A673 (cell line): ENCODE data around the gene TMEM244. TPM values are rescaled to one million over a fixed set of nuclear protein-coding genes. Genes with fewer than 3 reads are reported as not detected.

Experiments
- BruUV-seq: library from RNA; stranded (reverse); fragments of 400-500 nt; replicated peaks from 2 replicates; lab custom pipeline; 2021; lab: Mats Ljungman, UMichigan
- CTCF ChIA-PET: fragments of 300-600 bp; sonication (Branson Sonifier 250); formaldehyde crosslinking; loops from one replicate; lab custom pipeline; 2022; ENCODE audit warnings: antibody characterized with exemption; lab: Charles Lee
- POLR2A ChIA-PET: fragments of 300-600 bp; sonication (Branson Sonifier 250); formaldehyde crosslinking; loops from one replicate; lab custom pipeline; 2022; ENCODE audit warnings: antibody characterized with exemption; ENCODE audit not compliant: low non-redundant PET; lab: Charles Lee
- DNase-seq: peaks from one replicate; pipeline ENCODE4 v3.0.0-alpha.2; 2015; ENCODE audit warnings: low spot score
- H3K27ac ChIP-seq: fragments of 200-600 bp; sonication (generic); 2 replicates; pipeline ENCODE4 v1.5.1; 2016; ENCODE audit warnings: mixed run types, low read depth, mild to moderate bottlenecking, mixed read lengths, antibody characterized with exemption, low read length; ENCODE audit not compliant: poor library complexity, severe bottlenecking
- H3K27me3 ChIP-seq: fragments of 200-600 bp; sonication (generic); replicated peaks from 2 replicates; pipeline ENCODE4 v1.6.1; 2017; ENCODE audit warnings: mixed run types, low read depth, mild to moderate bottlenecking, mixed read lengths, antibody characterized with exemption, low read length; ENCODE audit not compliant: insufficient read depth, poor library complexity
- H3K36me3 ChIP-seq: fragments of 200-600 bp; sonication (generic); 2 replicates; pipeline ENCODE4 v1.6.1; 2016; ENCODE audit warnings: mixed run types, mild to moderate bottlenecking, mixed read lengths, antibody characterized with exemption, low read length; ENCODE audit not compliant: insufficient read depth, poor library complexity, severe bottlenecking
- H3K4me1 ChIP-seq: fragments of 200-600 bp; sonication (generic); 2 replicates; pipeline ENCODE4 v1.6.1; 2017; ENCODE audit warnings: mixed run types, mild to moderate bottlenecking, mixed read lengths, antibody characterized with exemption, low read length; ENCODE audit not compliant: insufficient read depth, poor library complexity, severe bottlenecking
- H3K4me3 ChIP-seq: fragments of 200-600 bp; sonication (generic); 2 replicates; pipeline ENCODE4 v1.5.1; 2016; ENCODE audit warnings: low read depth, mixed run types, mild to moderate bottlenecking, mixed read lengths, low read length; ENCODE audit not compliant: poor library complexity, severe bottlenecking
- H3K9me3 ChIP-seq: fragments of 200-600 bp; sonication (generic); 2 replicates; pipeline ENCODE4 v1.6.1; 2016; ENCODE audit warnings: mixed run types, low read depth, mild to moderate bottlenecking, mixed read lengths, antibody characterized with exemption, low read length; ENCODE audit not compliant: poor library complexity, severe bottlenecking
- EZH2 ChIP-seq: fragments of 200-600 bp; sonication (generic); IDR thresholded peaks from 2 replicates; pipeline ENCODE4 v1.6.1; 2017; ENCODE audit warnings: borderline replicate concordance, low read depth, mild to moderate bottlenecking, mixed read lengths, antibody characterized with exemption, low read length; ENCODE audit not compliant: poor library complexity, severe bottlenecking
- intact Hi-C: fragments of 100-400 bp; cut with micrococcal nuclease; formaldehyde crosslinking; loops from one replicate; pipeline ENCODE4 v1.10.0; 2022; ENCODE audit not compliant: unreplicated experiment
- total RNA-seq: library from RNA; stranded (reverse); gene quantifications from 2 replicates; pipeline ENCODE4 v1.2.3, GENCODE V29; 2021
- TF ChIP-seq, protein P1 (sequence below): fragments of 300-800, 200-600 bp; sonication (generic); conservative IDR thresholded peaks from 2 replicates; pipeline ENCODE4 v1.5.1; 2017; ENCODE audit warnings: low read depth, mild to moderate bottlenecking, antibody characterized with exemption, low read length, moderate library complexity, mixed read lengths

Gene TMEM244
- total RNA-seq, 1 experiment from 2014 or later: not detected

DNA sequence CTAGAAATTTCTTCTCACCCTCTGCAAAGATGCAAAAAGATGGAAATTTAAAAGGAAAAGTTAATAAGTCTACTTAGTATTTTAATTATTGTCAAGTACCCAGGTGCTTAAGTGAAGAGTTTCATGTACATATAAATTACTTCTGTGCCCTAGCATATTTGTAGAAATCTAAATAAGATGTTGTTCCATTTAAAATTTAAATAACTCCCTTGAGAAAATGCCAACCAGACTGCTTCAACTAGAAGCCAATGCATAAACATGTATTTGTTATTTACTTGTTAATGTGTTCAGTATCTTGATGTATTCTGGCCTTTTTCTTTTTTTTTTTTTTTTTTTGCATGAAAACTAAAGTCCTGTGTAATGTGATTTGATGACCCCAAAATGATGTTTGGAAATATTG lies 6.3 kb upstream of the TMEM244 start:
- CTCF ChIA-PET: no interaction called here

GRCh38 chr6:129866688-129867087 lies 5.6 kb upstream of the TMEM244 start:
- intact Hi-C loops: no loop called here

More for the DNA sequence above, 6.3 kb upstream of the TMEM244 start:
- Histone ChIP-seq H3K36me3 (no peaks in the 10 kb centered on the region), H3K4me1 (no peaks in the 10 kb centered on the region), H3K27me3 (no peaks in the 10 kb centered on the region), H3K4me3 (no peak overlapping the region), H3K9me3 (no peaks in the 10 kb centered on the region), H3K27ac (no peak overlapping the region)
- TF ChIP-seq, protein P1, sequence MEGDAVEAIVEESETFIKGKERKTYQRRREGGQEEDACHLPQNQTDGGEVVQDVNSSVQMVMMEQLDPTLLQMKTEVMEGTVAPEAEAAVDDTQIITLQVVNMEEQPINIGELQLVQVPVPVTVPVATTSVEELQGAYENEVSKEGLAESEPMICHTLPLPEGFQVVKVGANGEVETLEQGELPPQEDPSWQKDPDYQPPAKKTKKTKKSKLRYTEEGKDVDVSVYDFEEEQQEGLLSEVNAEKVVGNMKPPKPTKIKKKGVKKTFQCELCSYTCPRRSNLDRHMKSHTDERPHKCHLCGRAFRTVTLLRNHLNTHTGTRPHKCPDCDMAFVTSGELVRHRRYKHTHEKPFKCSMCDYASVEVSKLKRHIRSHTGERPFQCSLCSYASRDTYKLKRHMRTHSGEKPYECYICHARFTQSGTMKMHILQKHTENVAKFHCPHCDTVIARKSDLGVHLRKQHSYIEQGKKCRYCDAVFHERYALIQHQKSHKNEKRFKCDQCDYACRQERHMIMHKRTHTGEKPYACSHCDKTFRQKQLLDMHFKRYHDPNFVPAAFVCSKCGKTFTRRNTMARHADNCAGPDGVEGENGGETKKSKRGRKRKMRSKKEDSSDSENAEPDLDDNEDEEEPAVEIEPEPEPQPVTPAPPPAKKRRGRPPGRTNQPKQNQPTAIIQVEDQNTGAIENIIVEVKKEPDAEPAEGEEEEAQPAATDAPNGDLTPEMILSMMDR: no peak
- TF ChIP-seq EZH2: no peak
- no peak for DNase-seq
- BruUV-seq: no TSS peak
- POLR2A ChIA-PET: no interaction called here
- intact Hi-C loops: no loop called here

DNA sequence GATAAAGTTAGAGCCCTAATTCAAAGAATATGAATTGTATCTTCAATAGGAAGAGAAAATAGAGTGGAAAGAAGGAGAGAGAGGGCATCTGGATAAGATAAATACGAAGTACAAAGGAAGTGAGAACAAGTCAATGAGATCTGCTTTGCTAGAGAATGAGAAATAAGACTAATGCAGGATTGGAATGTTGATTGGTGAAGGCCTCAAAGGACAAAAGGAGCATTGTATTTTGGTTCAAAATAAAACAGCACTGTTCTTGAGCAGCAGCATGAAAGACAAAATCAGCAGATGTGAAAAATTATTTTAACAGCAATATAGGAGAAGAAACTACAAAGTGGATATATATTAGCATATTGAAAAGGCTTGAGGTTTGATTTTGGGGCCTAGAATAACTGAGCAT lies 5.1 kb upstream of the TMEM244 start:
- ChIA-PET CTCF (no interaction called here), POLR2A (no interaction called here)
- no peaks in the 10 kb centered on the region for H3K36me3 ChIP-seq
- no peak overlapping the region for H3K4me3 ChIP-seq
- no peak for DNase-seq
- TF ChIP-seq EZH2: no peak
- TF ChIP-seq, protein P1: no peak
- intact Hi-C loops: no loop called here
- no peaks in the 10 kb centered on the region for H3K27me3 ChIP-seq
- no peak overlapping the region for H3K27ac ChIP-seq
- no TSS peak for BruUV-seq
- no peaks in the 10 kb centered on the region for H3K4me1 ChIP-seq
- H3K9me3 ChIP-seq: no peaks in the 10 kb centered on the region

More at GRCh38 chr6:129866688-129867087, 5.6 kb upstream of the TMEM244 start:
- no peaks in the 10 kb centered on the region for H3K36me3 ChIP-seq
- no TSS peak for BruUV-seq
- ChIA-PET POLR2A (no interaction called here), CTCF (no interaction called here)
- DNase-seq: no peak
- no peaks in the 10 kb centered on the region for H3K27me3 ChIP-seq
- H3K9me3 ChIP-seq: no peaks in the 10 kb centered on the region
- TF ChIP-seq EZH2: no peak
- TF ChIP-seq, protein P1: no peak
- no peaks in the 10 kb centered on the region for H3K4me1 ChIP-seq
- H3K27ac ChIP-seq: no peak overlapping the region
- H3K4me3 ChIP-seq: no peak overlapping the region
